MM.1S (cell line): Measurements from ENCODE around the gene HOXA2.

Source experiments
- DNase-seq: peaks from one replicate; pipeline ENCODE4 v3.0.0-alpha.2; 2015
- H2AFZ ChIP-seq: fragments of 300-600 bp; sonication (generic); 2 replicates; pipeline ENCODE4 v1.6.0; 2016; ENCODE audit warnings: antibody characterized with exemption, low read length
- H3F3A ChIP-seq: fragments of 300-600 bp; sonication (generic); 2 replicates; pipeline ENCODE4 v1.6.1; 2016; ENCODE audit warnings: mild to moderate bottlenecking, antibody characterized with exemption, low read length, moderate library complexity, mixed read lengths; ENCODE audit not compliant: insufficient read depth
- H3K27ac ChIP-seq: fragments of 300-600 bp; sonication (generic); 2 replicates; pipeline ENCODE4 v1.5.1; 2016; ENCODE audit warnings: mild to moderate bottlenecking, low read length
- H3K27me3 ChIP-seq: fragments of 300-600 bp; sonication (generic); replicated peaks from 2 replicates; pipeline ENCODE4 v1.6.0; 2016; ENCODE audit warnings: low read length; ENCODE audit not compliant: insufficient read depth
- H3K36me3 ChIP-seq: fragments of 300-600 bp; sonication (generic); replicated peaks from 2 replicates; pipeline ENCODE4 v1.6.1; 2016; ENCODE audit warnings: mild to moderate bottlenecking, low read length, mixed read lengths; ENCODE audit not compliant: insufficient read depth
- H3K4me1 ChIP-seq: fragments of 300-600 bp; sonication (generic); 2 replicates; pipeline ENCODE4 v1.6.1; 2016; ENCODE audit warnings: low read length, mixed read lengths
- H3K4me2 ChIP-seq: fragments of 300-600 bp; sonication (generic); 2 replicates; pipeline ENCODE4 v1.6.0; 2016; ENCODE audit warnings: low read depth, low read length
- H3K4me3 ChIP-seq: fragments of 300-600 bp; sonication (generic); 2 replicates; pipeline ENCODE4 v1.5.1; 2016; ENCODE audit warnings: low read length, mixed read lengths
- H3K79me2 ChIP-seq: fragments of 300-600 bp; sonication (generic); 2 replicates; pipeline ENCODE4 v1.6.1; 2016; ENCODE audit warnings: mixed run types, low read length, mixed read lengths
- H3K9ac ChIP-seq: fragments of 300-600 bp; sonication (generic); 2 replicates; pipeline ENCODE4 v1.6.1; 2016; ENCODE audit warnings: low read length, mixed read lengths
- H3K9me2 ChIP-seq: fragments of 300-600 bp; sonication (generic); replicated peaks from 2 replicates; pipeline ENCODE4 v1.6.1; 2016; ENCODE audit warnings: mild to moderate bottlenecking, low read length, mixed read lengths; ENCODE audit not compliant: insufficient read depth
- H3K9me3 ChIP-seq: fragments of 300-600 bp; sonication (generic); replicated peaks from 2 replicates; pipeline ENCODE4 v1.6.1; 2016; ENCODE audit warnings: mild to moderate bottlenecking, low read length, mixed read lengths; ENCODE audit not compliant: insufficient read depth
- H4K20me1 ChIP-seq: fragments of 300-600 bp; sonication (generic); 2 replicates; pipeline ENCODE4 v1.6.1; 2016; ENCODE audit warnings: mild to moderate bottlenecking, low read length, moderate library complexity, mixed read lengths; ENCODE audit not compliant: insufficient read depth
- CTCF ChIP-seq: fragments of 300-600 bp; sonication (generic); IDR thresholded peaks from 2 replicates; pipeline ENCODE4 v1.5.1; 2016; ENCODE audit warnings: antibody characterized with exemption, low read length, mixed read lengths
- EZH2 ChIP-seq: fragments of 300-600 bp; sonication (generic); optimal IDR thresholded peaks from 2 replicates; pipeline ENCODE3; 2017; ENCODE audit warnings: low read depth, mild to moderate bottlenecking, antibody characterized with exemption, low read length, mixed read lengths
- EZH2phosphoT487 ChIP-seq: fragments of 300-600 bp; sonication (generic); IDR thresholded peaks from 2 replicates; pipeline ENCODE4 v1.6.1; 2018; ENCODE audit warnings: antibody characterized with exemption, low read length

HOXA2 gene

DNA sequence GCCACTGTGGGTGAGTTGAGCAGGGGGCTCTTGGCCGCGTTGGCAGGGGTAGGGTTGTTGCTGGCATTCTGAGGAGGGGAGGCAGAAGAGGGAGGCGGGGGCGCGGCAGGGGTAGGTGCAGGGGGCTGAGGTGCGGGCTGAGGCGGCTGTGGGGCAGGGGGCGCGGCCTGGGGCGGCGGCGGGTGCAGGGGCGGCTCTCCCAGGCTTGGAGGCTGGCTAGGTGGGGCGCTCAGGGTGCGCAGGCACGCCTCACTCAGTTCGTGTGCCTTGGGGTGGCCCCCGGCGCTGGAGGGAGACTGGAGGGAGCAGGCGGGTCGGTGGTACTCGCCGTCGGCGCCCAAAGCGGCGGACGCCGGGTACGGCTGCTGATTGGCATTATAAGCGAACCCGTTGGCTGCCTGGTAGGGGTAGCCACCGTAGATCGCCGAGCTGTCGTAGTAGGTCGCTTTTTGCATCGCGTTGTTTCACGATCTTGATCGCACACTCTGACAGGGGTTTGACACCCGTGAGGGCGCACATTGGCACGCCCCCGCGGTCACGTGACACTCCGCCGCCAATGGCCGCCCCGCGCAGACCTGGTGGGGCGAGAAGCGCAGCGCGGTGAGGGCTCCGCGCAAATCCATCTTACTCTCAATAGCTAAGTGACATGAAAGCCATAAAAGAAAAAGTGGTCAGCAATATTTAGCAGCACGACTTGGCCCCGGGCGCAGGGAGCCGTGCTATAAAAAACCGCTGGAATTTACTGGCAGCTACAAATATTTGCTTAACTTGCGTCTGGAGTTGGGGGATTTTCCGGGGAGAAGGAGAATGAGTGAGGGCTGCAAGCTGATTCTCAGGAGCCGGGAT, 7.9 kb upstream of the HOXA2 start:
- no peaks in the 10 kb centered on the region for H3K4me1 ChIP-seq
- no peak overlapping the region for H3K27ac ChIP-seq
- no peaks in the 10 kb centered on the region for H3K9me3 ChIP-seq
- H3F3A ChIP-seq = no peaks in the 10 kb centered on the region
- H3K79me2 ChIP-seq = no peaks in the 10 kb centered on the region
- H2AFZ ChIP-seq = no peak overlapping the region
- H3K9me2 ChIP-seq = no peaks in the 10 kb centered on the region
- H4K20me1 ChIP-seq = no peaks in the 10 kb centered on the region
- DNase-seq = no peak
- H3K4me3 ChIP-seq = no peak overlapping the region
- TF ChIP-seq EZH2 = no peak
- no peak for TF ChIP-seq CTCF
- TF ChIP-seq EZH2phosphoT487 = no peak
- H3K9ac ChIP-seq = no peak overlapping the region
- H3K27me3 ChIP-seq = peaks cover 37% of the 10 kb centered on the region
- H3K4me2 ChIP-seq = no peak overlapping the region
- H3K36me3 ChIP-seq = no peaks in the 10 kb centered on the region

DNA sequence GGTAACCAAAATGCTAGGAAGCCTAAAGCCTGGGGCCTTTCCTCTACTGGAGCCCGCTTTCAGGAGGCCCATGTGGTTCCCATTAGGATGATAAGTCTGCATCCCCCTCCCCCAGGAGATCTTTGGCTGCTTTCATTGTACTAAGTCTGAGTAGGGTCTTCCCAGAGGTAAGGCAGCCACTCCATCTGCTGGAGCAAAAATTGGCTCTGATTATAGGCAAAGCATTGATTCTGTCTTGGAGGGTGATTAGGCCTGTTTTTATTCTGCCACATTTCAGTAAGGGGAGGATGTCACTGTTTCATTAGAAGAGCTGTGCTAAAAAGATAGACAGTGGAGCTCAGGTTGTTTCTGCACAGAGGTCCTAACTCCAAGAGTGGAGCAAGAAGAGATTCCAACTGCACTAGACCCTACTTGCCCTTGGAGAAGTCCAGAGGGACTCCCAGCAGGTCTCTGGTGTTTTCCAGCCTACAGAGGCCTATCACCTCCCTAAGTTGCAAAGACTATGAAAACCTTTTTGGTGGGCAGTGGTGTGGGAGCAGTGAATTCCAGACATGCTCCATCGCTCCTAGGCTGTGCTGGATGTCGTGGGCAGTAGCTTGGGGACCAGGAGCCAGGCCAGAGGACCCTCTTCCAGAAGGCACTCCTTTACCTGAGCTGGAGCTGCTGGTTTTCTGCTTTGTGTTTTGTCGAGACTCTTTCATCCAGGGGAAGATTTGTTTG, 7.1 kb upstream of the HOXA2 start:
- no peaks in the 10 kb centered on the region for H3F3A ChIP-seq
- H3K9me2 ChIP-seq = no peaks in the 10 kb centered on the region
- TF ChIP-seq EZH2phosphoT487 (no peak), EZH2 (no peak), CTCF (no peak)
- DNase-seq = no peak
- no peaks in the 10 kb centered on the region for H3K79me2 ChIP-seq
- no peaks in the 10 kb centered on the region for H3K9me3 ChIP-seq
- no peaks in the 10 kb centered on the region for H3K4me1 ChIP-seq
- no peaks in the 10 kb centered on the region for H3K36me3 ChIP-seq
- H3K4me2 ChIP-seq = no peak overlapping the region
- H3K27ac ChIP-seq = no peak overlapping the region
- peaks cover 39% of the 10 kb centered on the region for H3K27me3 ChIP-seq
- H3K4me3 ChIP-seq = no peak overlapping the region
- no peak overlapping the region for H3K9ac ChIP-seq
- no peaks in the 10 kb centered on the region for H4K20me1 ChIP-seq
- no peak overlapping the region for H2AFZ ChIP-seq

DNA sequence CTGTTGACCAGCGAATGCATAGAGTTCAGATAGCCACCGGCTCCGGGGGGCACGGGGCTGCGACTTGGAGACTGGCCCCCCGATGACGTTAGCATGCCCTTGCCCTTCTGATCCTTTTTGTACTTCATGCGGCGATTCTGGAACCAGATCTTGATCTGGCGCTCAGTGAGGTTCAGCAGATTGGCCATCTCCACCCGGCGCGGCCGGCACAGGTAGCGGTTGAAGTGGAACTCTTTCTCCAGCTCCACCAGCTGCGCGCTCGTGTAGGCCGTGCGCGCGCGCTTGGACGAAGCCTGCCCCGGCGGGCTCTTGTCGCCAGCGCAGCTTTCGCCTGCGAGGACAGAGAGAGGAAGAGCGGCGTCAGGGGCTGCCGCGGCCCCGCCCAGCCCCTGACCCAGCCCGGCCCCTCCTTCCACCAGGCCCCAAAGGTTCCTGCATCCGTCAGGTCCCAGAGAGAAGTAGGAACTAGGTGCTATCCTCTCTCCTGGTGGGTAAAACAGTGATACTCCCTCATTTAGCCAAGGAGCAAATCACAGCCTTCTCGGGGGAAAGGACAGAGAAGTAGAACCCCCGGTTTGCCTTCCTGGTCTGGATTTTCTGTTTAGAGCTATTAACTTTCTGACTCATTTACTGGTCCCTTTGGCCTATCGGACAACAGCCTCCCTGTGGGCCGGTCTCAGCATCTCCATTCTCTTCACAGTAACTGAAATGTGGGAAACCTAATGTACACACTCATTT, 6.1 kb upstream of the HOXA2 start:
- no peaks in the 10 kb centered on the region for H3K79me2 ChIP-seq
- H3K4me1 ChIP-seq = no peaks in the 10 kb centered on the region
- no peak overlapping the region for H3K9ac ChIP-seq
- no peak for TF ChIP-seq CTCF
- no peak for TF ChIP-seq EZH2phosphoT487
- TF ChIP-seq EZH2 = no peak
- no peaks in the 10 kb centered on the region for H3K9me3 ChIP-seq
- no peak overlapping the region for H3K4me3 ChIP-seq
- no peaks in the 10 kb centered on the region for H3F3A ChIP-seq
- no peaks in the 10 kb centered on the region for H3K36me3 ChIP-seq
- H4K20me1 ChIP-seq = no peaks in the 10 kb centered on the region
- H2AFZ ChIP-seq = no peak overlapping the region
- H3K27ac ChIP-seq = no peak overlapping the region
- H3K4me2 ChIP-seq = no peak overlapping the region
- no peaks in the 10 kb centered on the region for H3K9me2 ChIP-seq
- DNase-seq = no peak
- H3K27me3 ChIP-seq = peaks cover 49% of the 10 kb centered on the region
